Upper lobe of right lung (tissue), 1 donor: ENCODE results near the gene CYP2W1. TPM values are rescaled to one million over a fixed set of nuclear protein-coding genes. Genes with fewer than 3 reads are reported as not detected.
"Not testable (repeated sequence)": the region's sequence is repeated elsewhere in the genome, so short reads cannot be mapped to it uniquely, and the experiment has no call there.

Experiments
- ATAC-seq: fragments of 200-7000 bp; cut with Tn5 transposase; one replicate; pipeline ENCODE4 v1.9.1; 2020; ENCODE audit warnings: mild to moderate bottlenecking, moderate library complexity
- DNase-seq: peaks from one replicate; pipeline ENCODE4 v3.0.0-alpha.2; 2020
- H3K27ac ChIP-seq: fragments of 200-600 bp; one replicate; pipeline ENCODE4 v1.8.0; 2022
- H3K27me3 ChIP-seq: fragments of 200-600 bp; one replicate; pipeline ENCODE4 v1.8.0; 2022; ENCODE audit warnings: mild to moderate bottlenecking
- H3K36me3 ChIP-seq: fragments of 200-600 bp; one replicate; pipeline ENCODE4 v1.8.0; 2022
- H3K4me1 ChIP-seq: fragments of 200-600 bp; one replicate; pipeline ENCODE4 v1.8.0; 2022
- H3K4me3 ChIP-seq: fragments of 200-600 bp; one replicate; pipeline ENCODE4 v1.8.0; 2022; ENCODE audit warnings: mild to moderate bottlenecking
- H3K9me3 ChIP-seq: fragments of 200-600 bp; one replicate; pipeline ENCODE4 v1.8.0; 2022
- intact Hi-C: fragments of 100-400 bp; cut with DNase I; formaldehyde crosslinking; loops from one replicate; pipeline ENCODE4 v1.11.0; 2022
- total RNA-seq: library from RNA; stranded (reverse); fragmentation: NEBNext Ultra II Directional; extraction: Animal tissue kit (Norgen Biotek cat#: 25700); gene quantifications from one replicate; pipeline ENCODE4 v1.2.1, GENCODE V29; 2021
- TF ChIP-seq, protein P1 (sequence below): fragments of 200-600 bp; IDR thresholded peaks from one replicate; pipeline ENCODE4 v1.8.0; 2022; ENCODE audit warnings: antibody characterized with exemption
- donor health status: DM: no; HTN: yes; CAD: no; lungs with severe emphysema.

The CYP2W1 gene
- total RNA-seq, 1 donor from 2014 or later = not detected

DNA sequence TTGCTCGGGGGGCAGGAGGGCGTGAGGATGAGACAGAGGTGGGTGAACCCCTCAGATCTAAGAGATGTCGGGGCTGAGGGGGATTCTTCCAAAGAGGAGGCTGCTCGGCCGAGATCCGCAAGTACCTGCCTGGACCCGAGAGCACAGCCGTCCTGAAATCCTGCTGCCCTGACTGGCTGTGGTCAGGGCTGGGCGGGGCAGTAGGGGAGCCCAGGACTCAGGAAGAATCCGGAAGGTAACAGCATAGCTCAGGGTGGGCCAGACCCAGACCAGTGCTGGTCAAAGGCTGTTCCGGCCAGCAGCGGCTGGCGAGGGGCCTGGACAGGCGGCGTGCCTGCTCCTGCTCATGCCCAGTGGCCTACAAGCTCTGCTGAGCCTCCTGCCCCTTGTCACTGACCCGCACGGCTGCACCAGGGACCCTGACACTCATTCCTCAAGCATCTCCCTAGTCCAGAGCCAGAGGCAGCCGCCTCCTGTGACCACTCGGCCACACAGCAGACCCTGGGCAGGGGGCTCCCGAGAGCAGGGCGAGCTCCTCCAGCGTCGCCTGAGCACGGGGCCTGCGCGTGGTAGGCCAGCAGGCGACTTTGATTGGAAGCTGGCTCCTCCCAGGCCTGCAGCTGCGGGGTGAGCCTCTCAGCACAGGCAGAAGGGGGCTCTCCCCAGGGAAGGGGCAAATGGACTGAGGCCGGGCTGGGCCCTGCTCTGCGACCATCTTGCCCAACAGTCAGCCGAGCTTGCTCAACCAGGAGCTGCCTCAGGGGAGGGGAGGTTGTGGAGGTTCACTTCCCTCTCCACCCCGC lies 25.4 kb upstream of the CYP2W1 start:
- H3K9me3 ChIP-seq = no peaks in the 10 kb centered on the region
- DNase-seq = peak; percentile 74
- no peak overlapping the region for H3K27ac ChIP-seq
- no peaks in the 10 kb centered on the region for H3K36me3 ChIP-seq
- H3K4me1 ChIP-seq = peaks cover 9% of the 10 kb centered on the region
- ATAC-seq = peak; percentile 46
- H3K27me3 ChIP-seq = peaks cover 21% of the 10 kb centered on the region
- intact Hi-C loops = no loop called here
- TF ChIP-seq, protein P1, sequence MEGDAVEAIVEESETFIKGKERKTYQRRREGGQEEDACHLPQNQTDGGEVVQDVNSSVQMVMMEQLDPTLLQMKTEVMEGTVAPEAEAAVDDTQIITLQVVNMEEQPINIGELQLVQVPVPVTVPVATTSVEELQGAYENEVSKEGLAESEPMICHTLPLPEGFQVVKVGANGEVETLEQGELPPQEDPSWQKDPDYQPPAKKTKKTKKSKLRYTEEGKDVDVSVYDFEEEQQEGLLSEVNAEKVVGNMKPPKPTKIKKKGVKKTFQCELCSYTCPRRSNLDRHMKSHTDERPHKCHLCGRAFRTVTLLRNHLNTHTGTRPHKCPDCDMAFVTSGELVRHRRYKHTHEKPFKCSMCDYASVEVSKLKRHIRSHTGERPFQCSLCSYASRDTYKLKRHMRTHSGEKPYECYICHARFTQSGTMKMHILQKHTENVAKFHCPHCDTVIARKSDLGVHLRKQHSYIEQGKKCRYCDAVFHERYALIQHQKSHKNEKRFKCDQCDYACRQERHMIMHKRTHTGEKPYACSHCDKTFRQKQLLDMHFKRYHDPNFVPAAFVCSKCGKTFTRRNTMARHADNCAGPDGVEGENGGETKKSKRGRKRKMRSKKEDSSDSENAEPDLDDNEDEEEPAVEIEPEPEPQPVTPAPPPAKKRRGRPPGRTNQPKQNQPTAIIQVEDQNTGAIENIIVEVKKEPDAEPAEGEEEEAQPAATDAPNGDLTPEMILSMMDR = no peak
- no peak overlapping the region for H3K4me3 ChIP-seq

DNA sequence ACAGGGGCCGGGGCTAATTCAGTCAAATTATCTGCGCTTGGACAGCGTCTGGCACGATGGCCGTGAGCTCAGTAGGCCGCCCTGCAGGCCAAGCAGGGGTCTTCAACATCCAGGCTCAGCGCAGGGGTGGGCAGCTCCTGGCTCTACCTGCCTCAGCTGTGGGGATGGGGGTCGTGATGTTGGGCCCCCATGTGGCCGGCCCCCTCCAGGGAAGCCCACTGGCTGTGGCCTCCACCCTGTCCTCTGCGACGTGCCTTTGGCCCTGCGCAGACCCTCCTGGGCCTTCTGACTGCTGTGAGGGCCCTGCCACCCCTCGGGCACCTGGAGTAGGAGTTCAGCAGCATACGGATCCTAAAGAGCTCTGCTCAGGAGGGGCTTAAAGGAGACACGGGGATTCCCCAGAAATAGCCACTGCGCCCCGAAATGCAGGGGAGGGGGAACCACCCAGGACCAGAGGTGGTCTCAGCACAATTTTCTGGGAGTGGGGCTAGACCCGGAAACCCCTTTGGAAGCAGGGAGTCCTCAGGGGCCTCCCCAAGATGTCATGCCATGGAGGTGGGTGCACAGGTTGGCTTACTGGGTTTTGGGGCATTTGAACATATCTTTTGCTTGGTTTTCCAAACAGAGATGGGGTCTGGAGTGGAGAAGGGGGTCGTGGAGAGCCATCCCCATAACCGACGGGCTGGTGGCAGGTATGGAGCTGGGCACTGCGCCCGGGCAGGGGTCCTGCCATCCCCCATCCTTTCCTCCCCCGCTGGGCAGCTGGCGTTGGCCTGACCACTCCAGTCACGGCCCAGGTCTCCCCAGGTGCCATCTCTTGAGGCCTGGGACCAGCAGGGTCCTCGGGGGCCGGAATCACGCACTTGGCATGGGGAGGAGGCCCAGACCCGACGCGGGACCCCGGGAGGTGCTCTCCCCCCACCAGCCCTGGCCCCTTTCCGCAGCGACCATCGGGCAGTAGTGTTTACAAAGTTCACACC lies 24.5 kb upstream of the CYP2W1 start:
- peak; percentile 56 for DNase-seq
- H3K36me3 ChIP-seq = no peaks in the 10 kb centered on the region
- intact Hi-C loops = no loop called here
- no peak for ATAC-seq
- TF ChIP-seq, protein P1 = no peak
- H3K4me3 ChIP-seq = no peak overlapping the region
- no peak overlapping the region for H3K27ac ChIP-seq
- H3K27me3 ChIP-seq = peaks cover 20% of the 10 kb centered on the region
- H3K4me1 ChIP-seq = peaks cover 10% of the 10 kb centered on the region
- H3K9me3 ChIP-seq = no peaks in the 10 kb centered on the region

DNA sequence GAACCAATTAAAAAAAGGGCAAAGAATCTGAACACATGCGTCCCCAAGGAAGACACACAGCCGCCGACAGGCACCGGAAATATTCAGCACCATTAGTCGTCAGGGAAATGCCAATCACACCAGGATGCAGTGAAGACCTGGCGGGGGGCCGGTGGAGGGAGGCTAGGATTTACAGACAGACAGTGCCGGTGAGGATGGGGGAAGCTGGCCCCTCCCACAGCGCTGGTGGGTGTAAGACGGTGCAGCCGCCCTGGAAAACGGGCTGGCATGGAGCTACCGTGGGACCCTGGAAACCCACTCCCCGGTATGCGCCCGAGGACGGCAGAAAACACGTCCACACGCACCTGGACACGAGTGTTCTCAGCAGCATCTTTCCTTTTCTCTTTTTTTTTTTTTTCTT lies 23.7 kb upstream of the CYP2W1 start:
- no peak overlapping the region for H3K27ac ChIP-seq
- H3K36me3 ChIP-seq = no peaks in the 10 kb centered on the region
- no peaks in the 10 kb centered on the region for H3K9me3 ChIP-seq
- intact Hi-C loops = no loop called here
- DNase-seq (peak; percentile 59), ATAC-seq (no peak)
- H3K4me3 ChIP-seq = no peak overlapping the region
- H3K27me3 ChIP-seq = peaks cover 16% of the 10 kb centered on the region
- H3K4me1 ChIP-seq = peaks cover 13% of the 10 kb centered on the region
- TF ChIP-seq, protein P1 = no peak

DNA sequence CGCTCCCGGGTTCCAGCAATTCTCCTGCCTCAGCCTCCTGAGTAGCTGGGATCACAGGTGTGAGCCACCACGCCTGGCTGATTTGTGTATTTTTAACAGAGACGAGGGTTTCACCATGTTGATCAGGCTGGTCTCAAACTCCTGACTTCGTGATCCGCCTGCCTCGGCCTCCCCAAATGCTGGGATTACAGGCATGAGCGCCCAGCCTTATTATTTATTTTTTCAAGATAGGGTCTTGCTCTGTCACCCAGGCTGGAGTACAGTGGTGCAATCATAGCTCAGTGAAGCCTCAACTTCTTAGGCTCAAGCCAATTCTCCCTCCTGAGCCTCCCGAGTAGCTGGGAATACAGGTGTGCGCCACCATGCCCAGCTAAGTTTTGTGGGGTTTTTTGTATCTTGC lies 23.2 kb upstream of the CYP2W1 start:
- H3K36me3 ChIP-seq, DNase-seq, intact Hi-C loops, H3K4me3 ChIP-seq, ATAC-seq, H3K27ac ChIP-seq, H3K9me3 ChIP-seq: not testable (repeated sequence)
- peaks cover 16% of the 10 kb centered on the region for H3K27me3 ChIP-seq
- H3K4me1 ChIP-seq = peaks cover 18% of the 10 kb centered on the region

DNA sequence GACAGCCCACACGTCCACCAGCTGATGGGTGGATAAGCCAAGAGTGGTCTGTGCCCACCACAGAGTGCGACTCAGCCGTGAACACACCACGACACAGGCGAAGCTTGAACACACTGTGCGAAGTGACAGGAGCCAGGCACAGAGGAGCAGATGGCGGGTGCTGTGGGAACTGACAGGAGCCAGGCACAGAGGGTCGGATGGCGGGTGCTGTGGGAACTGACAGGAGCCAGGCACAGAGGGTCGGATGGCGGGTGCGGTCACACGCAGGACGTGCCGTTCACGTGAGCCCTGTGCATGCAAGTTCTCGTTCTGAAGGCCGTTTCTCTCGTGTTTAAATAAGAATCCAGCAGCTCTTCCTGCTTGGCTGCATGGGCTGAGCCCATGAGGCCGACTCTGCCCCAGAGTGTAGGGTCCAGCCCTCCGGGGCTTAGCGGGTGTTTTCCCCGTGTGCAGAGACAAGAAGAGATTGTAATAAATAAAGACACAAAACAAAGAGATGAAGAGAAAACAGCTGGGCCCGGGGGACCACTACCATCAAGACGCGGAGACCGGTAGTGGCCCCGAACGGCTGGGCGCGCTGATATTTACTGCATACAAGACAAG lies 22.6 kb upstream of the CYP2W1 start:
- DNase-seq (peak; percentile 56), ATAC-seq (no peak)
- H3K27ac ChIP-seq = no peak overlapping the region

DNA sequence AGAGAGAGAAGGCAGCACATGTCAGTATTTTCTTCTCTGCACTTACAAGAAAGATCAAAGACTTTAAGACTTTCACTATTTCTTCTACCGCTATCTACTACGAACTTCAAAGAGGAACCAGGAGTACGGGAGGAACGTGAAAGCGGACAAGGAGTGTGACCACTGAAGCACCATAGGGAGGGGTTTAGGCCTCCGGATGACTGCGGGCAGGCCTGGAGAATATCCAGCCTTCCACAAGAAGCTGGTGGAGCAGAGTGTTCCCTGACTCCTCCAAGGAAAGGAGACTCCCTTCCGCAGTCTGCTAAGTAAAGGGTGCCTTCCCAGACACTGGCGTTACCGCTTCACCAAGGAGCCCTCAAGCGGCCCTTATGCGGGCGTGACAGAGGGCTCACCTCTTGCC lies 22.0 kb upstream of the CYP2W1 start:
- Histone ChIP-seq H3K27me3 (peaks cover 16% of the 10 kb centered on the region), H3K4me1 (peaks cover 27% of the 10 kb centered on the region)
- H3K27ac ChIP-seq, ATAC-seq, intact Hi-C loops, H3K9me3 ChIP-seq, H3K4me3 ChIP-seq, H3K36me3 ChIP-seq: not testable (repeated sequence)
- peak; percentile 48 for DNase-seq

More for the DNA sequence above, 22.6 kb upstream of the CYP2W1 start:
- Histone ChIP-seq H3K4me1 (peaks cover 22% of the 10 kb centered on the region), H3K4me3 (no peak overlapping the region), H3K9me3 (no peaks in the 10 kb centered on the region), H3K36me3 (no peaks in the 10 kb centered on the region), H3K27me3 (peaks cover 16% of the 10 kb centered on the region)
- TF ChIP-seq, protein P1 = no peak
- intact Hi-C loops = no loop called here
